ENCODE data around the gene SLC16A6. TPM values are rescaled to one million over a fixed set of nuclear protein-coding genes. Genes with fewer than 3 reads are reported as not detected.
"Not testable (repeated sequence)": the region's sequence is repeated elsewhere in the genome, so short reads cannot be mapped to it uniquely, and the experiment has no call there.

The SLC16A6 gene
- total and polyA plus RNA-seq, 2 of the 4 experiments (the other 2 are of a cell fraction), result 0.22 to 0.54 TPM

- H2BK20ac ChIP-seq (ENCODE audit: low read depth, low read length); BruUV-seq (replicated peaks); H3K36me3 ChIP-seq (ENCODE audit: control insufficient read depth, insufficient read depth, low read length); H3K4ac ChIP-seq (ENCODE audit: low read depth, low read length); H3K9me1 ChIP-seq (ENCODE audit: insufficient read depth, low read length); H3K79me1 ChIP-seq (ENCODE audit: low read depth in 1 of 2, low read length in 2 of 2); H3K27ac ChIP-seq (ENCODE audit: insufficient read depth, low read length); H3K9ac ChIP-seq (ENCODE audit: low read depth, low read length); H3K4me3 ChIP-seq (ENCODE audit: insufficient read depth, low read depth, low read length); H3K9me3 ChIP-seq (ENCODE audit: control insufficient read depth, insufficient read depth, low read length); H3K18ac ChIP-seq (ENCODE audit: low read depth, low read length); H3K23ac ChIP-seq (ENCODE audit: low read depth, low read length); intact Hi-C loops (cut with micrococcal nuclease); H2AK5ac ChIP-seq (ENCODE audit: low read depth, low read length); H4K5ac ChIP-seq (ENCODE audit: low read depth, low read length); POLR2A ChIA-PET (ENCODE audit: unreplicated experiment); H2BK5ac ChIP-seq (ENCODE audit: low read depth, low read length, poor library complexity, severe bottlenecking); H2AK9ac ChIP-seq (replicated peaks; ENCODE audit: low read depth, low read length, poor library complexity); H2BK15ac ChIP-seq (ENCODE audit: low read depth, low read length); H4K91ac ChIP-seq (ENCODE audit: insufficient read depth, low read depth, low read length); H3K27me3 ChIP-seq (ENCODE audit: control insufficient read depth, insufficient read depth, low read length); H4K8ac ChIP-seq (ENCODE audit: low read depth in 2 of 2, low read length in 2 of 2); H4K20me1 ChIP-seq (ENCODE audit: insufficient read depth, low read length); H2BK120ac ChIP-seq (ENCODE audit: low read depth, low read length); H3K56ac ChIP-seq (ENCODE audit: extremely low read depth, insufficient read depth, low read length); H3K4me2 ChIP-seq (ENCODE audit: low read depth, low read length); H3K14ac ChIP-seq (replicated peaks; ENCODE audit: low read depth, low read length); dilution Hi-C loops (cut with HindIII; ENCODE audit: low sequenced_read_pairs, unreplicated experiment); H2AFZ ChIP-seq (replicated peaks; ENCODE audit: low read length, poor library complexity); CTCF ChIA-PET; H3K4me1 ChIP-seq (ENCODE audit: control insufficient read depth, insufficient read depth, low read length); in situ Hi-C loops (cut with MboI; ENCODE audit: low sequenced_read_pairs): not testable (repeated sequence)
- peak; percentile 48 for ATAC-seq (ENCODE audit: low read depth)
- peak; percentile 69; the same call in 1 of the 2 replicates for TF ChIP-seq CEBPB (IDR thresholded peaks at IDR 0.05; ENCODE audit: low read depth, low read length)
- DNase-seq, result peak; percentile 72
- WGBS, 2 experiments (ENCODE audit: extremely low coverage in 2 of 2, insufficient read length in 1 of 2), result no CpG with 5 or more reads among the region's 1 CpG
These were observed 58.2 kb downstream of the SLC16A6 start for GRCh38 chr17:68232741-68233140.
